AG09319 (cell line): Measurements from ENCODE around the gene RNASEH2B.

Experiments
- DNase-seq: peaks from one replicate; pipeline ENCODE4 v3.0.0-alpha.2; 2010; ENCODE audit warnings: low read depth; ENCODE audit errors: extremely low read depth
- TF ChIP-seq, protein P1 (sequence below): IDR thresholded peaks from 2 replicates; pipeline ENCODE4 v1.5.1; 2011; ENCODE audit warnings: low read depth, mild to moderate bottlenecking, inconsistent platforms, low read length, moderate library complexity

Gene RNASEH2B

DNA sequence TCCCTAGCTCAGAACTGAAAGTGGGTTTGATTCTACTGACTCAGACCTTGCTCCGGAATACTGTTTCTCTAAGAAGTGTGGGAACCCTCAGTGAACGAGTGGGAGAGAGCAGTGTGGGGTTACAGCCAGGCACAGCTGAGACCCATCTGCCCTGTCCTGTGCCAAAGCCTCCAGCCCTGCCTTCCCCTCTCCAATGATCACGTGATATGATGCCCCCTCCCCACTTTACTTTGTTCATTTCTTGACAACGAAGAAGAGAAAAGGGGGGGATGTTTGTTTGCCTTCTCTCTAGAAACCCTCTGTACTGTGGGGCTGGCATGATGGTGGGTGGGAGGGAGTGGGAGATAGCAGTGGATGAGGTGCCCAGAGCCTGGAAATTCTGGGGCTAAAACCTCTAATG, 96.0 kb downstream of the RNASEH2B start:
- no peak for DNase-seq
- TF ChIP-seq, protein P1, sequence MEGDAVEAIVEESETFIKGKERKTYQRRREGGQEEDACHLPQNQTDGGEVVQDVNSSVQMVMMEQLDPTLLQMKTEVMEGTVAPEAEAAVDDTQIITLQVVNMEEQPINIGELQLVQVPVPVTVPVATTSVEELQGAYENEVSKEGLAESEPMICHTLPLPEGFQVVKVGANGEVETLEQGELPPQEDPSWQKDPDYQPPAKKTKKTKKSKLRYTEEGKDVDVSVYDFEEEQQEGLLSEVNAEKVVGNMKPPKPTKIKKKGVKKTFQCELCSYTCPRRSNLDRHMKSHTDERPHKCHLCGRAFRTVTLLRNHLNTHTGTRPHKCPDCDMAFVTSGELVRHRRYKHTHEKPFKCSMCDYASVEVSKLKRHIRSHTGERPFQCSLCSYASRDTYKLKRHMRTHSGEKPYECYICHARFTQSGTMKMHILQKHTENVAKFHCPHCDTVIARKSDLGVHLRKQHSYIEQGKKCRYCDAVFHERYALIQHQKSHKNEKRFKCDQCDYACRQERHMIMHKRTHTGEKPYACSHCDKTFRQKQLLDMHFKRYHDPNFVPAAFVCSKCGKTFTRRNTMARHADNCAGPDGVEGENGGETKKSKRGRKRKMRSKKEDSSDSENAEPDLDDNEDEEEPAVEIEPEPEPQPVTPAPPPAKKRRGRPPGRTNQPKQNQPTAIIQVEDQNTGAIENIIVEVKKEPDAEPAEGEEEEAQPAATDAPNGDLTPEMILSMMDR, result no peak
